ENCODE data around the gene RBBP5. TPM values are rescaled to one million over a fixed set of nuclear protein-coding genes. Genes with fewer than 3 reads are reported as not detected.

Gene RBBP5
- total RNA-seq, 2 donors from 2014 or later: 15.0 to 15.1 TPM

- Histone ChIP-seq H3K4me1 (replicated peaks) (no peaks in the 10 kb centered on the region), H3K27me3 (replicated peaks; ENCODE audit: insufficient read depth) (no peaks in the 10 kb centered on the region), H3K9me3 (no peaks in the 10 kb centered on the region), H3K4me3 (no peak overlapping the region), H3K36me3 (peaks cover 3 to 11% of the 10 kb centered on the region in 2 donors), H3K27ac (no peak overlapping the region)
- 96% methylated on average over 4 of the region's 4 CpGs for WGBS
- intact Hi-C loops (cut with DNase I): no loop called here
- no peak for DNase-seq (ENCODE audit: low spot score)
- TF ChIP-seq POLR2AphosphoS5 (IDR thresholded peaks at IDR 0.05) (no peak), POLR2A (IDR thresholded peaks at IDR 0.05) (no peak), CTCF (IDR thresholded peaks at IDR 0.05) (no peak)
Observed at GRCh38 chr1:205152505-205152904, 30.7 kb upstream of the RBBP5 start.

DNA sequence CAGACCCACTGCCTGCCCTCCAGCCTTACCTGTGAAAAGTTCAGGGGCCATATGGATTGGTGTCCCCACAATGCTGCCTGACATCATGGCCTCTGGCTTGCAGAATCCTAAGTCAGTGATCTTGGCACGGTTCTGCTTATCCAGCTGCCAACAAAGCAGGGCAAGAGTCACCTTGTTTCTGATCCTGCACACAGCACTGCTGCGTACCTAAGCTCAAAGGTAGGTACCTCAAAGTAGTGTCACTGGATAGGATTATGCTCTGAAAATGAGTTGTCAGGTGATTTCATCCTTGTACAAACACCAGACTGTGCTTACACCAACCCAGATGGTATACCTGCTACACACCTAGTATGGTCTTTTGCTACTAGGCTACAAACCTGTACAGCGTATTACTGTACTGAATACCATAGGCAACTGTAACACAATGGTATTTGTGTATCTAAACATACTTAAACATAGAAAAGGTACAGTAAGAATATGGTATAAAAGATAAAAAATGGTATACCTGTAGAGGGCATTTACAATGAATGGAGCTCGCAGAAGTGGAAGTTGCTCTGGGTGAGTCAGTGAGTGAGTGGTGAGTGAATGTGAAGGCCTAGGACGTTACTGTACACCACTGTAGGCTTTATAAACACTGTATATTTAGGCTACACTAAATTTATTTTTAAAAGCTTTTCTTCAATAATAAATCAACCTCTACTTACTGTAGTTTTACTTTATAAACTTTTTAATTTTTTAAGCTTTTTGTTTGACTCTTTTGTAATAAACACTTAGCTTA lies 29.1 kb upstream of the RBBP5 start:
- Histone ChIP-seq H3K4me1 (replicated peaks) (no peaks in the 10 kb centered on the region), H3K27ac (no peak overlapping the region), H3K36me3 (peaks cover 0 to 2% of the 10 kb centered on the region in 2 donors), H3K4me3 (no peak overlapping the region), H3K27me3 (replicated peaks; ENCODE audit: insufficient read depth) (no peaks in the 10 kb centered on the region), H3K9me3 (no peaks in the 10 kb centered on the region)
- no peak for DNase-seq (ENCODE audit: low spot score)
- WGBS: 94% methylated on average over 5 of the region's 5 CpGs
- intact Hi-C loops (cut with DNase I): no loop called here
- TF ChIP-seq POLR2AphosphoS5 (IDR thresholded peaks at IDR 0.05): no peak

DNA sequence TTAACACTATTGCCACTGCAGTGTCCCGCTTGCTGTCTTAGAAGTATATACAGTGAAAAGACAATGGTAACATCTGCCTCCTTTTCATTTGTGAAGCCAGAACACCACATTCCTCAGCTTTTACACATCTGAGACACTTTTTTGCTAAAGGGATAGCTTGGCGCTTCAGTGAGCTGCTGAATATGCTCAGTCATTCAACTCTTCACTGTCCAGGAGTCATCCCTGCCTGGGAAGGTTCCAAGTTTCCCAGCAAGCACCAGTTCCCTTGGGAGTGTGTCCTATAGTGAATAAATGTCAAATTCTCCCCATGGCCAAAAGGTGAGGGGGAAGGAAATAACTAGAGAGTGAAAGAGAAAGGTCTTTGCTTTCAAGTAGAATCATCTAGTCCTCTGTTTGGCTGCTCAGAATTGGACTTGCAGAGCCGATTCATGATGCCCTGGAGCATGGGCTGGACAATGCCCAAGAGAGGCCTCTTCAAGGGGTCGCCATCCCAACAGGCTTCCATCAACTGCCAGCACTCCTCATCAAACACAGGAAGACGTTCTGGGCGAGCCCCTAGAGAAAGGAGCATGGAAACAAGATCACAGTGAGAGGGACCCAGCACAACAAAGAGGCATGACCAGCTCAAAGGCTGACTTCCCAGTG lies 25.5 kb upstream of the RBBP5 start:
- H3K27ac ChIP-seq: no peak overlapping the region
- no peaks in the 10 kb centered on the region for H3K36me3 ChIP-seq
- no peaks in the 10 kb centered on the region for H3K4me1 ChIP-seq (replicated peaks)
- WGBS: 83% methylated on average over 6 of the region's 6 CpGs
- no peaks in the 10 kb centered on the region for H3K9me3 ChIP-seq
- no peak for DNase-seq (ENCODE audit: low spot score)
- H3K4me3 ChIP-seq: no peak overlapping the region
- H3K27me3 ChIP-seq (replicated peaks; ENCODE audit: insufficient read depth): no peaks in the 10 kb centered on the region
- intact Hi-C loops (cut with DNase I): no loop called here
- TF ChIP-seq POLR2A (IDR thresholded peaks at IDR 0.05) (no peak), POLR2AphosphoS5 (IDR thresholded peaks at IDR 0.05) (no peak), CTCF (IDR thresholded peaks at IDR 0.05) (no peak)

GRCh38 chr1:205144751-205145150 lies 23.0 kb upstream of the RBBP5 start:
- no peaks in the 10 kb centered on the region for H3K4me1 ChIP-seq (replicated peaks)
- H3K9me3 ChIP-seq: no peaks in the 10 kb centered on the region
- no peak for DNase-seq (ENCODE audit: low spot score)
- TF ChIP-seq CTCF (IDR thresholded peaks at IDR 0.05) (no peak), POLR2A (IDR thresholded peaks at IDR 0.05) (no peak), POLR2AphosphoS5 (IDR thresholded peaks at IDR 0.05) (no peak)
- no peak overlapping the region for H3K4me3 ChIP-seq
- 29% methylated on average over 1 of the region's 1 CpG for WGBS
- intact Hi-C loops (cut with DNase I): loop anchor here (5.0 kb wide), 2 partner anchors 113 to 157 kb away; no protein-coding TSS in a partner anchor
- no peaks in the 10 kb centered on the region for H3K27me3 ChIP-seq (replicated peaks; ENCODE audit: insufficient read depth)
- no peaks in the 10 kb centered on the region for H3K36me3 ChIP-seq
- no peak overlapping the region for H3K27ac ChIP-seq

DNA sequence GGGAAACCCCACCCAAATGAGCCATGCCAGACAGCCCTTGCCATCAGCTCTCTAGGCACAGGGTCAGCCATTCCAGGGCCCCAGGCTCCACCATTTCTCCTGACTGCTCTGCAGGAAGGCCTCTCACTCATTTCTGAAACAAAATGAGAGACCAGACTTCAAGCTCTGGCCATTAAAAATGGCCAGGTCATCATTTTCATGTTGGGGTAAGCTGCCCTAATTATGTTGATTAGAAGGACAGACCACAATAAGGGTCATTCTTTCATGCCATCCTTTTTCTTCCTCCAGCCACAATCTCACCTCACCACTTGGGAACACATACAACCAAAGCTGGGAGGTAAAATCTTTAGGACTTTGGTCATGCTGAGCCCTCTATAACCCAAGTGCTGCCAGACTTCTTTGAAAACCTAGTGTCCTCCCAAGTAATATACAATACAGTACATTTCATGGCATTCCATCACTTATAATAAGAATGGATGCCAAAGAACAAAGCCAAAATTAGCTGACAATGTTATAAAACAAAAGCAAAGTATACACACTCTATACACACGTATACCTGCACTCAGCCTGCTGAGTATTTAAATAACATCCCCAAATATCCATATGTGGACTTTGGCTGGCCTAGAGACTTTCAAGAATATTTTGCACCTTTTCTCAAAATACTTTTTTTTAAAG lies 22.4 kb upstream of the RBBP5 start:
- WGBS: 65% methylated on average over 1 of the region's 1 CpG
- Histone ChIP-seq H3K36me3 (no peaks in the 10 kb centered on the region), H3K4me3 (no peak overlapping the region), H3K27ac (no peak overlapping the region), H3K27me3 (replicated peaks; ENCODE audit: insufficient read depth) (no peaks in the 10 kb centered on the region), H3K4me1 (replicated peaks) (no peaks in the 10 kb centered on the region), H3K9me3 (no peaks in the 10 kb centered on the region)
- DNase-seq (ENCODE audit: low spot score): no peak
- TF ChIP-seq POLR2A (IDR thresholded peaks at IDR 0.05): no peak
- intact Hi-C loops (cut with DNase I): loop anchor here (5.0 kb wide), 2 partner anchors 113 to 157 kb away; no protein-coding TSS in a partner anchor

All from prostate gland (tissue), 2 donors.